ENCODE data around the gene C1QL2. TPM values are rescaled to one million over a fixed set of nuclear protein-coding genes. Genes with fewer than 3 reads are reported as not detected.
A peak's percentile ranks its signal among the peaks of the same experiment; 100 is the strongest.

C1QL2 gene
- total RNA-seq, 1 donor from 2014 or later: not detected

DNA sequence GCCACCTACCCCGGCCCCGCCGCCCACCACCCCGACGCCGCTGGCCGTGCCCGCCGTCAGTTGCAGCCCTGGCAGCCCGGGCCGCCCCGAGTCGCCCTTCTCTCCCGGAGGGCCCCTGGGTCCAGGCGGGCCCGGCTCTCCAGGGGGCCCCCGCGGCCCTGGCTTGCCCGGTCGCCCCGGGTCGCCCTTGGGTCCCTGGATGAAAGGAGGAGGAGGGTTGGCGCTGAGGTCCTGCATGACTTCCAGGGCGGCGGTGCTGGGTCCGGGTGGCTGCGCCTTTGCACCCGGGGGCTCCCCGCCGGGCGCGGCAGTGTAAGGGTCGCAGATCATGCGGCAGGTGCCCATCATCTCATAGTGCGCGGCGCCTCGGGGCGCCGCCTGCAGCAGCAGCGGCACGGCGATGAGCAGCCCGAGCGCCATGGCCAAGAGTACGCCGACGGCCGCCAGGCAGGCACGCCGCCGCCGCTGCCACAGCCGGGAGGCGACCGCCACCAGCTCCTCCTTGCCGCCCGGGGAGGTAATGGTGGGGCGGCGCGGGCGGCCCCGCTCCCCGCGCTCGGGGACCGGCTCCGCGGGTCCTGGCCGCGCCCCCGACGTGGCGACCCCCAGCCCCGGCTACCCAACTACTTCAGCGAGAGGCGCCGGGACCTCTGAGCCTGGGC, 570 bp downstream of the C1QL2 start:
- no peak for DNase-seq (ENCODE audit: low read depth)
- TF ChIP-seq, protein P1, sequence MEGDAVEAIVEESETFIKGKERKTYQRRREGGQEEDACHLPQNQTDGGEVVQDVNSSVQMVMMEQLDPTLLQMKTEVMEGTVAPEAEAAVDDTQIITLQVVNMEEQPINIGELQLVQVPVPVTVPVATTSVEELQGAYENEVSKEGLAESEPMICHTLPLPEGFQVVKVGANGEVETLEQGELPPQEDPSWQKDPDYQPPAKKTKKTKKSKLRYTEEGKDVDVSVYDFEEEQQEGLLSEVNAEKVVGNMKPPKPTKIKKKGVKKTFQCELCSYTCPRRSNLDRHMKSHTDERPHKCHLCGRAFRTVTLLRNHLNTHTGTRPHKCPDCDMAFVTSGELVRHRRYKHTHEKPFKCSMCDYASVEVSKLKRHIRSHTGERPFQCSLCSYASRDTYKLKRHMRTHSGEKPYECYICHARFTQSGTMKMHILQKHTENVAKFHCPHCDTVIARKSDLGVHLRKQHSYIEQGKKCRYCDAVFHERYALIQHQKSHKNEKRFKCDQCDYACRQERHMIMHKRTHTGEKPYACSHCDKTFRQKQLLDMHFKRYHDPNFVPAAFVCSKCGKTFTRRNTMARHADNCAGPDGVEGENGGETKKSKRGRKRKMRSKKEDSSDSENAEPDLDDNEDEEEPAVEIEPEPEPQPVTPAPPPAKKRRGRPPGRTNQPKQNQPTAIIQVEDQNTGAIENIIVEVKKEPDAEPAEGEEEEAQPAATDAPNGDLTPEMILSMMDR (conservative IDR thresholded peaks at IDR 0.05; ENCODE audit: low read depth, low read length): no peak

DNA sequence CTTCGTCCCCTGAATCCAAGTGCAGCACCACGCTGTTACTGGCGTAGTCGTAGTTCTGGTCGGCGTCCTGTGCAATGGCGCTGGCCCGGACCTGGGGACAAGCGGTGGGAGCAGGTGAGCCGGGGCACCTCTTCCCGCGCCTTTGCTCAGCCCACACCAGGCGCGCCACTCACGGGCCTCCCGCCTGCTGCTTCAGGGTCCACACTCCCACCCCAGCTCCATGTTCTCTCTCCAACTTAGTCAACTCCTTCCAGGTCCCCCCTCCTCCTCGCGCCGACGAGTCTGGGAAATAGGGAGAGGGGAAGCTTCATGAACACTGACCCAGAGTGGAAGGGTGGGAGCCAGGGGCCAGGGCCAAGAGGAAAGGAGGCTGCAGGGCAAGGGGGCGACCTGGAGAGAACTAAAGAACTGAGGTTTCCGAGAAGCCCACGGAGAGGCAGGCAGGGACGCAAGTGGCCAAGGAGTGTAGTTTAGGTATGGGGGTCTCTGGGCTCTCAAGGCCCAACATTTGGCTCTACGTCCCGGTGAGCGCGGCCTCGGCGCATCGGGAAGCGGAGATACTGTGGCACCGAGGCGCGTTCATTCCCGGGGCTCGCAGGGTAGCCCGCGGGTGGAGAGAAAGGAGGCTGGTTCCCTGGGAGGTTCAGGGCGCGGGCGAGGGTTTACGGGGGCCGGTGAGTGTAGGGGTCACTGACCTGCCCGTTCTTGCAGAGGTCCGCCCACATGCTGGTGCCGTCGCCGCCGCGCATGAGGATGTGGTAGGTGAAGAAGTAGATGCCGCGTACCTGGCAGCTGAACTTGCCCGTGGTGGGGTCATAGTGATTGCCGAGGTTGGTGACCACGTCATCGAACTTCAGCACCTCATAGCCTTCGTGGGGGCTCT, 1.4 kb downstream of the C1QL2 start:
- TF ChIP-seq, protein P1 (conservative IDR thresholded peaks at IDR 0.05; ENCODE audit: low read depth, low read length): no peak
- no peak for DNase-seq (ENCODE audit: low read depth)
- H3K4me3 ChIP-seq (ENCODE audit: low read depth, low read length): no peak overlapping the region

More for the DNA sequence above, 570 bp downstream of the C1QL2 start:
- H3K4me3 ChIP-seq (ENCODE audit: low read depth, low read length): no peak overlapping the region

DNA sequence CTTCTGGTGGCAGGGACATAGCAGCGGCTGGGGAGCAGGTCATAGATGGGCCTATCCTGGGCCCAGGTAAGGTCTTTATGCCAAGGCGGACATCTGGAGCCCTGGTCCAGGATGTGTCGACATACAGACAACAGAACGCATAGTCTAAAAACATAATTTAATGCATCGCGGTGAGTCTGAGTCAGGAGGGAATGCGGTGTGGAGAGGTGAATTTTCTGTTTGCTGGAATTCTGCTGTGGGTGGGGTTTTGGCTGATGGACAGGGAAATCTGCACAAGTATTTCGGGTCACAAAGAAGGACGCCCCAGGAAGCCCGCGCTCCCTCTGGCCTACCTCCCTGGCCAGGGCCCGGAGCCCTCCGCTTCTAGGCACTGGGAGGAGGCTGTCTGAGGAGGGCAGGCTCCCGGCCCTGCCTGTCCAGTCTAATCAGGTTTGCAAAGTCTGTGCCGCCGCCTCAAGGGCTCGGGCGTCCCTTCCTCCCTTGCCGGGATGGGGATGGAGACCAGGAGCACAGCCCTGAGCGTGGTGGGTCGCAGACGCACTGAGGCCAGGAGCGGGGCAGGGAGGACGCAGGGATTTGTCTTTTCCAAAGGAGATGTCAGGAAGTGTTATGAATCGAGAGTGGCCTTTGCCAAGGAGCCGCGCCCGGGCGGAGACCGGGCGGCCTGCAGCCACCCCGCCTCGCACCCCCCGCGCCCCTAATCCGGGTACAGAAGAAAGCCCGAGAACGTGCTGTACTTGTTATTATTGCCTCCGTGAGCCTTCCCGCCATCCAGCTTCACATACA, 2.3 kb downstream of the C1QL2 start:
- no peak for DNase-seq (ENCODE audit: low read depth)
- TF ChIP-seq, protein P1 (conservative IDR thresholded peaks at IDR 0.05; ENCODE audit: low read depth, low read length): no peak
- H3K4me3 ChIP-seq (ENCODE audit: low read depth, low read length): no peak overlapping the region

DNA sequence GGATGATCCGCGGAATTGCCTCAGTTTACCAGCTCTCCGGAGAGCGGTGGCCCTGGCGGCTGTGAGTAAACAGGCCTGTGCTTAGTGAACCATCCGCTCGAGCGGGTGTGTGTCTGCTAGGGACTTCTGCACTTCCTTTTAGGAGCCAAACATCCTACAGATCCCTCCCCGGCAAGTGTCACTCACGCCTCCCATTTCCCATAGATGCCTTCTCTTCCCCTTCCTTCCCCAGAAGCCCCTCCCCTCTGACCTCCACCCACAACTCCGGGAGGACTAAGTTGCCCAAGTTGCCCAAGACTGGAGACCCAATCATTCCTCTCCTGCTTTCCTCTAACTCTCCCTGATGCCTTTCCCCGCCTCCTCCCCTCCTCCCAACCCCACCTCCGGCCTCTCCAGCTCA, 2.9 kb downstream of the C1QL2 start:
- H3K4me3 ChIP-seq (ENCODE audit: low read depth, low read length): no peak overlapping the region
- DNase-seq (ENCODE audit: low read depth): no peak
- TF ChIP-seq, protein P1 (conservative IDR thresholded peaks at IDR 0.05; ENCODE audit: low read depth, low read length): no peak

DNA sequence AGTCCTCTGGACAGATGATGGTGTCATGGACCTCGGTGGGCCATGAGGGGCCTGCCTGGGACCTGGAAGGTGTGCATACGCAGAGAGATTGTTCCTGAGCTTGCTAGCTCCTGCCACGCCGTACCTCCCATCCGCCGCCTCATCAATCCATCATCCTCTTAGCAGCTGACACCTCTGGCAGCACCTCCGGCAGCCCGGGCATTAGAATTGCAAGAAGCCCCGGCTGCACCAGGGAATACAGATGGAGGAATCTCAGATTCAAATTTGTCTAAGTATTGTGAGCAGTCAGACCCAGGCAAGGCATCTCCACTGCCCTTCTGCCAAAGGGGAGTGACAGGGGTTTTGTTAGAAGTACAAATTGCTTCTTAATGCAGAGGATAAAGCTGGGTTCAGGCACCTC, 4.5 kb downstream of the C1QL2 start:
- TF ChIP-seq, protein P1 (conservative IDR thresholded peaks at IDR 0.05; ENCODE audit: low read depth, low read length): no peak
- no peak overlapping the region for H3K4me3 ChIP-seq (ENCODE audit: low read depth, low read length)
- DNase-seq (ENCODE audit: low read depth): no peak

DNA sequence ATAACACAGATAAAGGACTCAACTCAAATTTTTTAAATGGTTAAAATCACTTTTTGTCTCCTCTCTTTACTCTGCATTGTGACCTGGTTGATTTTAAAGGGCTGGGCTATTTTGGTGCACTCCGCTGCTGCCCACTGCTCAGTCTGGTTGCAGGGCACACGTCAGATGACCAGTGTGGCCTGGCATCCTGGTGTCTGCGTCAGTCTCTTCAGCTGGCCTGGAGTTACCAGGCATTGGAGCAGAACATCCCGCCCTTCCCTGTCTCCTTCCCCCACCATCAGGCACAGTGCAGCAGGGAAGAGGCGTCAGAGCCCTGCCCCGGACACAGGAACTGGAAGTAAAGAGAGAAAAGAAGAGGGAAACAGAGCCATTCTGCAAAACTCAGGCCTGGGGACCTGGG, 8.9 kb downstream of the C1QL2 start:
- peak; percentile 27 for DNase-seq (ENCODE audit: low read depth)
- no peak overlapping the region for H3K4me3 ChIP-seq (ENCODE audit: low read depth, low read length)
- TF ChIP-seq, protein P1 (conservative IDR thresholded peaks at IDR 0.05; ENCODE audit: low read depth, low read length): no peak

All from epithelial cell of proximal tubule (primary cell).